CD4-positive, alpha-beta T cell treated with Interleukin-15 for 4 hours (primary cell): ENCODE results near the gene KAT2B.

Experiments
- DNase-seq: peaks from one replicate; pipeline ENCODE4 v3.0.0-alpha.2; 2020; ENCODE audit warnings: low spot score

KAT2B gene

DNA sequence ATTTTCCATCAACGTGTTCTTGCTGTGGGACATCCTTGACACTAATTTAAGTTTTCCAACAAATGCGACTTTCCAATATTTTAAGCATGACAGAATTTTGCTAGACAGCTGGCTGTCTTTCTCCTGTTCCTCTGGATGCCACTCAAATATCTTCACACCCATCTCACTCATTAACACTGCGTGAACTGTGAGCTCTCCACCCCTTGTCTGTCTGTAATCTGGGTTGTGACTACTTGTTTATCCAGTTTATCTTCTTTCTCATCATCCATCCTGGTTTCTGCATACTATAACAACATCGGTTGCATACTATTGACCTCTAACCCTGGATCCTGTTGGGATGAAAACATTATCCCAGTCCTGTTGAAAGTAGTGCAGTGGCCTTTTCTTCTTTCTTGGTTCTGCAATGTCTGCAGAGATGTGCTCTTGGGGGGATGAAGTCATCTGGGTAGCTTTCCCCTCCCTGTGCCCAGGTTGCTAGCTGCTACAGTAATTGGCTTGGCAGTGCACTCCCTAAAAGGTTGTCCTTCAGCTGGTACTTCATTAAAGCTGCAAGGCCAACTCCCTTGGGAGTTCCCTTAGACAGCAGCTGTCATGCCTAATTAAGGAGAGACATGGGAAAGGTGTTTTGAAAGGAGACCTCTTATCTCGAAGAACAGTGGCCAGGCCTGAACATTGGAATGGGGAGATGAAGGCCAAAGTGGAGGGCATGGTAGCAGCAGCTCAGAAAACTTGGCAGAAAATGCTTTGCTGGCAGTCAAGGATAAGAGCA lies 24.7 kb downstream of the KAT2B start:
- no peak for DNase-seq

- no peak for DNase-seq
Measured at GRCh38 chr3:20066079-20066478, 25.8 kb downstream of the KAT2B start.

GRCh38 chr3:20066850-20067617 lies 26.8 kb downstream of the KAT2B start:
- no peak for DNase-seq

DNA sequence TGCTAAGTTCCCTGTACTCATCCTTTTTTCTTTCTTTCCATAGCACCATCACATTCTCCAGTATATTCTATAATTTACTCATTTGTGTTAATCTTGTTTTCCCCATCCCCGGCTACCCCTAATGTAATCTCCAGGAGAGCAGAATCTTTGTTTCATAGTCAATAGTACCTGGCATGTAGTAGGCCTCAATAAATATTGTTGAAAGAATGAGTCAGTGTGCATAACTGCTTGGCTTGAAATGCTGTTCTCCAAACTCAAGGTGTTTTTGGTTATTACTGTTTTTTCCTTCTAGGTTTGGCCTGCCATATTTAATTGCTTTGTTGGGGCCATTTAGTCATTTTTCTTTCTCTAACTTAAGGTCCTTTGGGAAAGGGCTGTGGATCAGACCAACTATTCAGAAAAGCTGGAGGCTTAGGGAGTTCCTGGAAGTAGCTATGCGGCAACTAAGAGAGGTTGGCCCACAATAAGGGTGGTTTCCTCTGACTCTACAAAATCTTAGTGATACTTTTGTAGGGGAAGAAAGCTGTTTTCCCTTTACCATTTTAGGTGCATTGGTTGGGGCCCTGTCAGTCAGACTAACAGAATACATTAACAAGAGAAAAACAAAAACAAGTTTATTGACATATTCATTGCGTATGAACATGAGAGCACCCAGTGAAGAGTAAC lies 28.4 kb downstream of the KAT2B start:
- no peak for DNase-seq

- DNase-seq: no peak
Measured at GRCh38 chr3:20069178-20069532, 28.9 kb downstream of the KAT2B start.

- no peak for DNase-seq
Measured at GRCh38 chr3:20071175-20071574, 30.9 kb downstream of the KAT2B start.

GRCh38 chr3:20072422-20072821 lies 32.2 kb downstream of the KAT2B start:
- no peak for DNase-seq

DNA sequence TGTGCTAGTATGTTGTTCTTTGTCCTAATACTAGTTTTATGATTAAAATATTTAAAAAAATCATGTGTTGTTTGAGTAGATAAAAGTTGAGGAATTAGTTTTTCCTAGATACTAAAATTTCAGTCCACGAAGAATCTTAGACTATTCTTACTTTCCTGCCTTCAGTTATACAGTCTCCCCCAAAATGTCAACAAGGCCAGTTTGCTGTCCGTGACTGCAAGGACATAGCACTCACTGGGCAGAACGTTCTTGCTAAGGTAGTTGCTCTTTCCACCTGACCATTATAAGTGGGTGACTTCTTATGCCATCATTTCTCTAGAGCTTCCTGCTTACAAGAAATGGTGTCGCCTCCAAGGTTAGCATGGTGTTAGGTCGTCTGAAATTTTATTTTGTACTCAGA lies 32.8 kb downstream of the KAT2B start:
- no peak for DNase-seq

DNA sequence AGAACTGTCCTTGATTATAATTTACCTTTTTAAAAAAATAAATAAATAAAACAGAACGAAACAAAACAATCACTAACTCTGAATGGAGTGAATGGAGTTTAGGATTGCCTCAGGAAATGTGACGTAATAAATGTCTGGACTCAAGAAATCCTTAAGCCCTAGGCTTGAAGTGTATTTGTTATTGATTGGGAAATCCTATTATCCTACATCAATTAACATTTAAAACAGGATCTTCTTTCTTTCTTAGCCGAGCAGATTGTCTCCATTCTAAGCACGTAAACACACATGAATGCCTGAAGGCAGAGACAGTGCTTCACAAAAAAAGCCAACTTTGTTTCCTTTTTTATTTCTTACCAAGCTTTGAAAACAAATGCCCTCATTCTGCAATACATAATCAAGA lies 33.4 kb downstream of the KAT2B start:
- no peak for DNase-seq

DNA sequence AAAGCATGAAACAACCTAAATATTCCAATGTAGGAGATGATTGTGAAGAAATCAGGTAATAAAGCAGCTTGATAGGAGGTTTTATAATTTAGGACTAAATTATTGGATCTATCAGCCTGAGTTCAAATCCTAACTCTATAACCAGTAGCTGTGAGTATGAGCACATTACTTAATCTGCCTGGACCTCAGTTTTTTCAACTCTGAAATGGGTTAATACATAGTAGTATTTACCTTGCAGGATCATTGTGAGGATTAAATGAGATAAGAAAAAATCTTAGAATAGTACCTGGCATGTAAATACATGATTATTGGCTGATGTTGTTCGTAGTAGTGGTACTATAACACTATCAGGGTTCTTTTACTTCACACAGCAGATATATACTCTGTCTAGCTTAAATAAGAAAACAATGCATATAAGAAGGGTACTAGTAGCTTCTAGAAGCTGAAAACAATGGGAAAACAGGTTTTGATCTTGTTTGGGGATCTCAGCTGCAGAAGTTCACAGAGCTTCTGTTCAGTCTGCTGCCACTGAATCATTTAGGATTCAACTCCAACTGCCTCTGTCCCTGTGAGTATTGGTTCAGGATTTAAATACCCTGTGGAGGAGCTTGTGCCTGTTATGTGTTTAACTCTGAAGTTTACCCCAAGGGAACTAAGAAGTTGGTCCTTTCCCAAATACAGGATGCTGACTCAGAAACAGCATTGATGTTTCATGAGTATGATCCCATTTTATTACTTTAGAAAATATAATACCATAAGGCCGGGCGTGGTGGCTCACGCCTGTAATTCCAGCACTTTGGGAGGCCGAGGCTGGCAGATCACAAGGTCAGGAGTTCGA lies 34.2 kb downstream of the KAT2B start:
- DNase-seq: no peak

- no peak for DNase-seq
Measured at GRCh38 chr3:20075197-20075596, 35.0 kb downstream of the KAT2B start.

DNA sequence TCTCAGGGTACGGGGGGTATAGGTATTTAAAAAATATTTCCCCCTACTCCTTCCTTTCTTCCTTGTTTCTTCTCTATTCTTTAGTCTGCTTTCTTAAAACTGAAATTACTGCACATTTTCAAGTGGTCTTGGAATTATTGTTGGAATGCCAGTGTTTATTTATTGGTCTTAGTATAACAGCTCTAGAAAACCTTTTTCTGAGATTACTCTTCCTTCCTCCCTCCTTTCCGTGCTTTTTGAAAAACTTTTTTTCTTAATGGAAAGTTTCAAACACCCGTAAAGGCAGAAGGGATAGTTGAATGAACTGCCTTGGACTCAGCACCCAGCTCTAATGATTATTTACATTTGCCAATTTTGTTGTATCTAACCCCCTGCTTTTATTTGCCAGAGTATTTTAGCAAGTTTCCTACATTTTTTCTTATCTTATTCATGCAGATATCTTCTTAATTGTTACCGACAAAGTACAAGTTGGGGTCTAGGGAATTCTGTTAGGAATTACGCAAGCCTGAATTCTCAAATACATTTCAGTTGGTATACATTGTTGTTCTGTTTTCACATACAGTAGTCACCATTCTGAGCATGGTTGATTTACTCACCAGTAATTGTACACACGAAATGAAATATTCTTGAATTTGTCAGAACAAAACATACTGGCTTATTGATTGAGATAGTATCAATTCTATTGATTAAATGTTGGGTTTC lies 36.2 kb downstream of the KAT2B start:
- no peak for DNase-seq

DNA sequence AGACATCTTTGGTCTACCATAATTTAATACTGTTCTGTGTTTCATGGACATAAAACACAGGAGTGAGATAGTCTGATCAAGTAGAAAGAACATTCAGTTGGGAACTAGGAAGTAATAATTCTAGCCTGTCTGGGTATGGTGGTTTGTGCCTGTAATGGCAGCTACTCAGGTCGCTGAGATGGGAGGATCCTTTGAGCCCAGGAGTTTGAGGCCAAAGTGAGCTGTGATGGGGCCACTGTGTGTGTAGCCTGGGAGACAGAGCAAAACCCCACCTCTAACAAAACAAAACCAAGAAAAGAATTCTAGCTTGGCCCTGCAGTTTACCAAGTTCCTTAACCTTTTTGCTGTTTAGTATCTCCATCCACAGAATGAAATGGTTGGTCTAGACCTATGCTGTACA lies 36.8 kb downstream of the KAT2B start:
- no peak for DNase-seq

GRCh38 chr3:20078194-20078714 lies 38.0 kb downstream of the KAT2B start:
- DNase-seq: no peak

DNA sequence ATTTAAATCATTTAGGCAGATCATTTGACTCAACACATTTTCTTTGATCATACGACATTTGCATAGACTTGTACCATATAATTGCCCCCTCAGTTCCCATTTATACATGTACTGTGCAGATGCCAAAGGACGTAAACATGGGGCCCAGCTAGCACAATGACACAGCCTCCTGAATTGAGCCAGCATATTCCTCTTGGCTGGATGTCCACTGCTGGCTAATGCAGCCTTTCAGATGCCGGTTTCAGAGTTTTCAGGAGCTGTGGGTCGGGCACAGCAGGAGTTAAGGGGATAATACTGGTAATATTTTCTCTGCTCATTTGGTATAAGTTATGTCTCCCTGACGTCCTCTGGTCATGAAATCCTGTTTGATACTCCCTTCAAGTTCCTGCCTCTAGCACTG lies 39.4 kb downstream of the KAT2B start:
- no peak for DNase-seq

DNA sequence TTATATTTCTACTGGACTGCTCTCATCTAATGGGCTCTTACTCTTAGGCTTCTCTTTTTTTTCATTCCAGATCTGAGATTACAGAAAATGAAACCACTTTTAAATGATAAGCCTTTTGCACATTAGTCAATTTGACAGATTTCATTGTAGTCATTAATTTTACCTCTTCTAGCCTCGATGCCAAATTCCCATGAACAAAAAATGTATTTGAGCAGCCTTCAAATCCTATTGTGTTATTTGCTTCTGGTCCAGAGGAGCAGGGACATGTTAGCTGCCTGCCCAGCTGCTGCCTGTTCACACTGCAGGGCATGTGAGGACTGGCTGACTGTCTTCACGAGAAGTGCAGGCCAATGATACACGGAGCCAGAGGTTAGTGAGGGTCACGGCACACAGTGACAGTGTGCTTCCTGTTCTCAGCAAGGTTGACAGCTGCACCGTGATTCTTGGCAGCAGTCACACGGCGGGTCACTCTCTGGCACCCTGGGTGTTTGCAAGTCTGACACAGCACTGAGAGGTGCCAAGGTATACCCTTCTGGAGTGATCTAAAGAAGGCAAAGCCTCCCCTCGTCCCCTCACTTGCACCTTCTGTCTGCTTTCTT lies 40.8 kb downstream of the KAT2B start:
- peak; percentile 57 for DNase-seq

- no peak for DNase-seq
Measured at GRCh38 chr3:20083253-20083652, 43.0 kb downstream of the KAT2B start.

DNA sequence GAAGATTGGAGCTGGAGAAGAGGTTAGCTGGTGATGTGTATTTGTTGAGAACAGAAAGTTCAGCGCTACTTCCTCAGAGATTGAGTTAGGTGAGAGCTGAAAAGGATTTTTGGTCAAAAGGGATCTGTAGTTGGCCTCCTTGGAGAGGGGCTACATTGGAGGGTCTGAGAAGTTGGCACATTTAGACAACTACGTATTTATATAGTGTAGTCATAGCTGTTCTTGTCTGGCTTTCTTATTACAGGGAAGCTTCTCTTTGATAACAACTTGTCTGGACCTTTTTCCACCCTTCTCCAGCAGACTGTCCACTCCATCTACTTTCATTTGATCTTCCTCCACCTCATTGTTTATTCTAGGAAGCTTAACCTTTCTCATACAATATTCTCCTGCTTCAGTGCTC lies 43.7 kb downstream of the KAT2B start:
- no peak for DNase-seq

DNA sequence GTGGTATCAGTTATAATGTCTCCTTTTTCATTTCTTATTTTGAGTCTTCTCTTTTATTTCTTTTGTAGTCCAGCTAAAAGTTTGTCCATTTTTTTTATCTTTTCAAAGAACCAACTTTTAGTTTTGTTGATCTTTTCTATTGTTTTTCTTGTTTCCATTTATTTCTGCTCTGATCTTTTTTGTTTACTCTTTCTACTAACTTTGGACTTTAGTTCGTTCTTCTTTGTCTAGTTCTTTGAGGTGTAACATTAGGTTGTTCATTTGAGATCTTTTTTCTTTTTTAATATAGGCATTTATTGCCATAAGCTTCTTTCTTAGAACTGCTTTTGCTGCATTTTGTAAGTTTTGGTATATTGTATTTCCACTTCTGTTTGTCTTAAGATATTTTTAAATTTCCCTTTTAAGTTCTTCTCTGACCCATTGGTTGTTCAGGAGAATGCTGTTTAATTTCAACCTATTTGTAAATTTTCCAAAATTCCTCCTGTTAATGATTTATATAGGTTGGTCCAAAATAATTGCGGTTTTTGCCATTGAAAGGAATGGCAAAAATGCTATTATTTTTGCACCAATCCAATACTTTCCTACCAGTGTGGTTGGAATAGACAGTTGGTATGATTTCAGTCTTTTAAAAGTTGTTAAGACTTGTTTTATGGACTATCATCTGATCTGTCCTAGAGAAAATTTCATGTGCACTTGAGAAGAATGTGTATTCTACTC lies 51.2 kb downstream of the KAT2B start:
- no peak for DNase-seq

DNA sequence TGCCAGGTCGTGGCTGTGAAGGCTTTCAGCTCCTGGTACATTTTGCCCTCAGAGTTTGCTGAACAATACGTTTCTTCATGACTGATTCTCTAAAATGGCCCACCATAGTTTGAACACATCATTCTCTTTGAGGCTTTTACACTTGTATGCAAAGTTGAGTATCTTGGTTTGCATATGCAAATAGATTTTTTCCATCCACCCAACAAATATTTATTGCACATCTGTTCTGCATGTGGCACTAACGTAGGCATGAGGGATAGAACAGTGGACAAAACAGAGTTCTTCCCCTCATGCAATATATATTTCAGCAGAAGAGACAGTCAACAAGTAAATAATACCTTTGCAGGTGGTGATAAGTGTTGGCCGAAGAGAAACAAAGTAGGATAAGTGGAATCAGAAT lies 55.2 kb downstream of the KAT2B start:
- DNase-seq: no peak
